Erythroblast (primary cell): ENCODE measurements around the gene ETS1.
"Not testable (repeated sequence)": the region's sequence is repeated elsewhere in the genome, so short reads cannot be mapped to it uniquely, and the experiment has no call there.

Experiments
- DNase-seq, 2 experiments: peaks; one replicate each; lab custom pipeline; 2025; lab: John Stamatoyannopoulos, UW
- GATA1 ChIP-seq: IDR thresholded peaks from 2 replicates; pipeline ENCODE4 v1.6.1; 2011; ENCODE audit warnings: low read depth, mild to moderate bottlenecking, control low read depth, low read length, moderate library complexity
- POLR2A ChIP-seq: IDR thresholded peaks from 2 replicates; pipeline ENCODE4 v1.6.1; 2011; ENCODE audit warnings: mild to moderate bottlenecking, low read length

ETS1 gene

DNA sequence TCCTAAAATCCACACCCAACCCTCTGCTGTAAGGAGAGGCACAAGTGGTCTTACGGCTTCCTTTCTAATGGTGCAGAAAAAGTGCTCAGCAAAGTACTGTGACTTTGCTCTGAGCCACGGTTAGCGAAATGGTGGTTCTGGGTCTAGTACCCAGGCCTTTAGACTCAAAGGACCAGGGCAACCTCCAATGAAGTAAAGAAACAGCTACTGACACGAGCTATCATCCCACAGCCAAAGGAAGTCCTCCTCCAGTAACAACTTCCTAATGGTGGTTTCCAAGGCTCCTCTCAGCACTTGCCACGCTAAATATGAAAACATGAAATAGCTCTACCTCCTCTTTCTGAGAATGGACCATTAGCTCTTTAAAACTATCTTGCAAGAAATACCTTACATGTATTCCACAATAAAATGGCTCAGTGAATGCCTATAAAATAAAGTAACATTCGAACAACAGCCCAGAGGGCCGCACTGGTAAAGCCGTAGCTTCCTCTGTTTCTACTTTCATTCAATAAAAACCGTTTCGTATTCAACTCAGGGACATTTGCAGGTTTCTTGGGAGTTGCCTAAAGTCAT is 122.4 kb downstream of the ETS1 start:
- no peak for TF ChIP-seq GATA1
- TF ChIP-seq POLR2A = no peak
- no peak for DNase-seq

GRCh38 chr11:128463979-128464378 is 123.4 kb downstream of the ETS1 start:
- TF ChIP-seq POLR2A (no peak), GATA1 (no peak)
- DNase-seq = no peak

- DNase-seq = no peak
- TF ChIP-seq GATA1 (no peak), POLR2A (no peak)
These were observed 124.0 kb downstream of the ETS1 start for GRCh38 chr11:128463371-128463829.

- DNase-seq = no peak
- TF ChIP-seq POLR2A (no peak), GATA1 (no peak)
These were observed 124.4 kb downstream of the ETS1 start for GRCh38 chr11:128462922-128463321.

- DNase-seq = no peak
- TF ChIP-seq GATA1 = no peak
- no peak for TF ChIP-seq POLR2A
These were observed 125.2 kb downstream of the ETS1 start for GRCh38 chr11:128462189-128462588.

DNA sequence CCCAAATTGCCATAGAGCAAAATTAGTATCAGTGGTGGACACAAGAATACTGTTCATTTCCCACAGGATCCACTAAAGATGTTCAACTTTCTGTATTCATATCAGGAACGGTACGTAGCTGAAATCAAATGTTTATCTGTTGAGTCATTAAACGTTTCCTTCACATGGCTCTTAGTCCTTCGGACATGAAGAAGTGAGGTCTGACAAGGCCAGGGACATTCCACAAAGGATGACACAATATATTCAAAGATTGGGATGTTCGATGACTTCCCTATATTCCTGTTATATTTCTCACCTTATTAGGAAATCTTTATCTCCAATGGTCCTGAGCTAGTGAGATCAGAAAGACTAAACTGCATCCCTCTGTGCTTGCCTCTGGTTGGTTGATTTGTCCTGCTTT is 129.0 kb downstream of the ETS1 start:
- DNase-seq = no peak
- TF ChIP-seq GATA1 (no peak), POLR2A (no peak)

DNA sequence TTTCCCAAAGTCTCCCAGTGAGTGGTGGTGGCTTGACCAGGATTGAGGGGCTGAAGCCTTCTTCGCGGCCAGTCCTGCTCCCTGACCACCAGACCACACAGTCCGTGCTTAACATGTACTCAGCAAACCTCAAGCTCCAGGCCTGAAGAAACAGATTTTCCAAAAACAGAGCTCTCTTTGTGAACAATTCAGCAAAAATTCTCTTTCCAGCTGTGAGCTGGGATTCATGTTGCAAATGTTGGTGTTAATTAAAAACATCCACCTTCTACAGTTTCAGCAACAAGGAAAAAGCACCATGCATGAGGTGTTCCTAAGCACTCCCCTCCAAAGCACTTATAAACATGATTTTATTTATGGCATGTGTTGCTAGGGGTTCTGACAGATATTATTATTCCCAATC is 129.5 kb downstream of the ETS1 start:
- no peak for TF ChIP-seq POLR2A
- TF ChIP-seq GATA1 = no peak
- no peak for DNase-seq

GRCh38 chr11:128456566-128457268 is 130.6 kb downstream of the ETS1 start:
- TF ChIP-seq POLR2A = no peak
- TF ChIP-seq GATA1 = no peak
- DNase-seq = no peak

- no peak for TF ChIP-seq POLR2A
- TF ChIP-seq GATA1 = no peak
- no peak for DNase-seq
These were observed 131.6 kb downstream of the ETS1 start for GRCh38 chr11:128455766-128456165.

DNA sequence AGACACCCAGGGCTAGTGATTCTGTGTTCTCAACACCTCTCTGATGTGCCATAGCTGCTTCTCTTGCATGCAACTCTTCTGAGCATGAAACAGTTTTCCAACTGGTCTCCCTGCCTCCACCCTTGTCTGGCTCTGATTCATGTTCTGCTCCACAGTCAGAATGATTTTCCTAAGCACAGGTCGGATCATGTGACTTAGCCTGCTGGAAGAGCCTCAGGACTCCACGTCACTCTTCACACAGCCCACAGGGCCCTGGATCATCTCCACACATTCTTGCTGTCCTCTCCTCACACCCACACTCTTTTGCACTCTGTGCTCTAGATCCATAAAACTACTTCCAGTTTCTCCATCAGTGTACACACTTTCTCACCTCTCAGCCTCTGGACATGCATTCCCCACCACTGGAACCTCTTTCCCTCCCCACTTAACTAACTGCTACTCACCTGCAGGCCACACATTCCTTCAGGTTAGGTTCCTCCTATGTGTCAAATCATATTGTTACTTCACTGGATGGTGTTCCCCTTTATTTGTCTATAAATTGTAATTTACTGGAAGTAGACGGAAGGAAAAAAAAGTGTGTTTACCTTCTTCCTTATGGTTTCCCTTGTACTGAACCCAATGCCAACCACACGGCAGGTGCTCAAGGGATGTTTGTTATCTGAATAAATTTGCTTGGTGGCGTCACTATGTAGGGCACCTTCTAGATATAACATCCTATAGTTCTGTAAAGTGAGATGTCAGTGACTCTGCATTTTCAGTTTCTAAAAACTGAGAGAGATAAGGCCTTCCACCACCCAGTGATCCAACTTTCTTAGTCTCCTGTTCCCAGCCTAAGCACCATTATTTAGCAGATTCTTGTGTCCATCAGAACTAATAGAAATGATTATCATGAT is 133.7 kb downstream of the ETS1 start:
- no peak for DNase-seq

GRCh38 chr11:128451652-128452470 is 135.5 kb downstream of the ETS1 start:
- TF ChIP-seq GATA1 (no peak), POLR2A (no peak)
- no peak for DNase-seq

More for the DNA sequence above, 133.7 kb downstream of the ETS1 start:
- TF ChIP-seq POLR2A (no peak), GATA1 (no peak)

- no peak for DNase-seq
- TF ChIP-seq POLR2A = no peak
- no peak for TF ChIP-seq GATA1
These were observed 136.3 kb downstream of the ETS1 start for GRCh38 chr11:128450882-128451651.

DNA sequence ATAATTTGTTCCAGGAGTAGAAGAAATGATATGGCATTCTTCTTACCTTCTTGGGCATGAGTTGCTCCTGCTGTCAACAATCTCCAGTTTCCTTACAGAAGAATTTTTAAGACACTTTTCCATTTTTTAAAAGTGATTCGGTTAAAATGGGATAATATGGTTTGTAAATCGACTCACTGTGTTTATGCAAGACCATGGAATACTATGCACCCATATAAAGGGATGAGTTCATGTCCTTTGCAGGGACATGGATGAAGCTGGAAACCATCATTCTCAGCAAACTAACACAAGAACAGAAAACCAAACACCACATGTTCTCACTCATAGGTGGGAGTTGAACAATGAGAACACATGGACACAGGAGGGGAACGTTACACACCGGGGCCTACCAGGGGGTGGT is 136.9 kb downstream of the ETS1 start:
- not testable (repeated sequence) for DNase-seq
